Skin of body (tissue), 2 donors: Measurements from ENCODE around the gene RPL36. TPM values are rescaled to one million over a fixed set of nuclear protein-coding genes. Genes with fewer than 3 reads are reported as not detected.
"Not testable (repeated sequence)": the region's sequence is repeated elsewhere in the genome, so short reads cannot be mapped to it uniquely, and the experiment has no call there.

ENCODE experiments used
- DNase-seq: peaks from one replicate; lab custom pipeline; 2025; lab: John Stamatoyannopoulos, UW
- total RNA-seq: library from RNA; depleted of rRNA; stranded (reverse); fragments of >200 nt; gene quantifications from one replicate; pipeline ENCODE4 v1.2.3, GENCODE V29; 2014

RPL36 gene
- total RNA-seq, 1 donor from 2014 or later, result 331 TPM

DNA sequence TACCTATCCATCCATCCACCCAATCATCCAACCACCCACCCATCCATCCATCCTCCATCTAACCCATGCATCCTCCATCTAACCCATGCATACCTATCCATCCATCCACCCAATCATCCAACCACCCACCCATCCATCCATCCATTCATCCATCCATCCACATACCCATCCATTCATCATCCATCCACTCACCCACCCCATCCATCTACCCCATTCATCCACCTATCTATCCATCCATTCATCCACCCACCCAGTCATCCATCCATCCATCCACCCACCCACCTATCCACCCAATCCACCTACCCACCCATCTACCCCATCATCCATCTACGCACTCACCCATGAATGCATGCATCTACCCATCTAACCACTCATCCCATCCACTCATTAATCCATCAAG, 16.3 kb upstream of the RPL36 start:
- no peak for DNase-seq

DNA sequence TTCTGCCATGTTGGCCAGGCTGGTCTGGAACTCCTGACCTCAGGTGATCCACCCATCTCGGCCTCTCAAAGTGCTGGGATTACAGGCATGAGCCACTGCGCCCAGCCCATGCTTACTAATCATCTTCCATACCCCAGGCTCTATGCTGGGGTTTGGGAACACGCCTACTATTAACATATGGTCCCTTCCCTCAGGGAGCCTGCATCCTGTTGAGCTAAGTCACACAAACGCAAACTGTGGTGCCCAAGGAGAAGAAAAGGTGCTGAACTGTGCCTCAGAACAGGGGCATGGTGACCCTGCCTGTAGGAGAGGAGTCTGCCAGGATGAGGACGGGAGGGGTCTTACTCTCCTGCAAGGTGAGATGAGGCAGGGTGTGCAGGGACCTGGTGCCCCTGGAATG, 15.4 kb upstream of the RPL36 start:
- no peak for DNase-seq

DNA sequence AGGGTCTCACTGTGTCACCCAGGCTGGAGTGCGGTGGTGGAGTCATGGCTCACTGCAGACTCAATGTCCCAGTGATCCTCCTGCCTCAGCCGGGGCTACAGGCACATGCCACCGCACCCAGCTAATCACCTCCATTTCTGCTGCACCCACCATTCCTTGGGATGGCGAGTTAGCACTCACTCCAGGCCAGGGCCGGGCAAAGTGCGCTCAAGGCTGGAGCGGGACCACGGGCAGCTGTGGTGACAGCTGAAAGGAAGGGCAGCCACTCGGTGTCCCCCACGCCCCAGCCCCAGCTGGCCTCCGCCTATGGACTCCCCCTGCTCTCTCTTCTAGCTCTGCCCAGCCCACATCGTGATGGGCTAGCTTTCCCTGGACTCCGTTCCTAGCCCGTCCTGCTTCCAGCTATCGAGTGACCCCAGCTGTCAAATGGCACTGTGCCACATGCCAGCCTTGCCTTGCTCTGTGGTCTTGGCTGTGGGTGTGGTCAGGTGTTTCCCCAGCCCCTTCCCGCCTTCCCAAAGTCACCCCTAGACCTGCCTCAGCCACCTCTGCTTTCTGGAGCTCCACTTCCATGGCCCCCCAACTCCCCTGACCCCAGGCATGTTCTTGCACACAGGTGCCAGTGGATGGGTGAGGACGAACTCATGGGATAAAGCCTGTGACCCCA, 13.9 kb upstream of the RPL36 start:
- peak; percentile 15 for DNase-seq

DNA sequence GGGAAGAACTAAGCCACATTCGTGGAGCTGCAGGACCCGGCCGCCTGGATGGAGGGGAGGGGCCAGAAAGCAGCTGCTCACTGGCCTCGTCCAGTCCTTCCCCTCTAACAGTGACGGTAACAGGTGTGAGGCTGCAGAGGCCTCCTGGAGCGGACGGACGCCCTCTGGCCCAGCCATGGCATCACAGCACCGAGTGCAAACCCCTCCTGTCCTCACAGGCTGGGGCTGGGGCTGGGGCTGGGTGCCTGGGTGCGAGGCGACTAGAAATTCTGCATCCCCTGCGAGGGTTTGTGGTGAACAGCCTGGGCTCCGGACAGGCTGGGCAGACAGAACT, 13.4 kb upstream of the RPL36 start:
- no peak for DNase-seq

DNA sequence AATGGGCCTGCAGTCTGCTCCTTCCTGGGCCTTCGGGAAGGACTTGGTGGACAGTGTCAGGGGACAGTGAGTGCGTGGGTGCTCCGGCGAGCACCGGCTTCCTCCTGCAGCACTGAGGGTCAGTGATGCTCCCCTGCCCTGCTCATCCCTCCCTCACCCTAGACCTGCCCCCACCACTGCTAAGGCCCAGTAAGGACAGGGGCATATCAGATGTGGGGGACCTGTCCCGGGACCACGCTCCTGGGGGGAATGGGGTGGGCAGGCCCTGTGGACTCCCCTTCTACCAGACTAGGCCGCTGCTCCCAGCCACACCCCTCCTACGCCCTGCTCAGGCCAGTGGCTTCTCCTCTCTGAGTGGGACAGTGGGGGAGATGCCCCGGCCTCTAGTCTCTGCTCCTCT, 13.0 kb upstream of the RPL36 start:
- no peak for DNase-seq

DNA sequence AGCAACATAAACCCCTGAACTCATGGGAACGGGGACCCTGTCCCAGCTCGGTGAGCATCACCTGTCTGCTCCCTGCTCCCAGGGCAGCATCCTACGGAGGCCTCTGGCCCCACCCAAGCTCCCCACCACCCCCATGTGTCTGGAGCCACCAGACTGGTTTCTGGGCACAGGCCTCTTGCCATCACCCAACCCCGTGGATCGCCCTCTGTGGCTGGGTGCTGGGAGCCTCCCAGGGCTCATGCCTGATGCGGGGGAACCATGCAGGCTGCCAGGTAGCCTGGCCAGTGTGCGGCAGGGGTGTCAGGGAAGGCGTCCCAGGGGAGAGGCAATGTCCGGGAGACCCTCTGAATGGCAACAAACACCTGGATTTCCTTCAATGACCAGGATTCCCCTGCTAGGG, 12.5 kb upstream of the RPL36 start:
- DNase-seq, result no peak

DNA sequence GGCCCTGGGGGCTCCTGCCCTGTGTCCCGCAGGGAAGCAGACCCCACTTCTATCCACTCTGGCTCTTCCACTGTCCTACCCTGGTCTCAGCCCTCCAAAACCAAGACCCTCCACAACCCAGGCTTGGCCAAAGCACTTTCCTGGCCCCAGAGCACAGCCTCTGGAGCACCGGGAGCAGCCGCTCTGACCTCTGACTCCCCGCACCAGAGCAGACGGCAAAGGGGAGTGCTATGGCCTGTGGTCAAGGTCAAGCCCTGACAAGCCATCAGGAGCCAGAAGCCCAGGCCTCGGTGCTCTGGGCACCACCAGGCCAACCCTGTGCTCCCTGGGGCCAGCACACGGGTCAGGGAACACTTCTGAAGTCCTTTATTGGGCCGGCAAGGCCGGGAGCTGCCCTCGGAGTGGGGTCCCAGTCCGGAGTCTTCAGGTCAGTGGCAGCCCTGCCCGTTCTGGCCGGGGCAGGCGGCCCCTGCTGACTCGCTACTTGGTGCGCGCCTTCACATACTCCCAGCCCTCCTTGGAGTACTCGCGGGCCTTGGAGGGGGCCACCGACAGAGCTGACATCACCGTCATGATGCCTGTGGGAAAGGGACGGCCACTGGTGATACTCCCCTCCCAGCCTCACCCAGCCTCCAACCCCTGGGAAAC, 11.9 kb upstream of the RPL36 start:
- no peak for DNase-seq

DNA sequence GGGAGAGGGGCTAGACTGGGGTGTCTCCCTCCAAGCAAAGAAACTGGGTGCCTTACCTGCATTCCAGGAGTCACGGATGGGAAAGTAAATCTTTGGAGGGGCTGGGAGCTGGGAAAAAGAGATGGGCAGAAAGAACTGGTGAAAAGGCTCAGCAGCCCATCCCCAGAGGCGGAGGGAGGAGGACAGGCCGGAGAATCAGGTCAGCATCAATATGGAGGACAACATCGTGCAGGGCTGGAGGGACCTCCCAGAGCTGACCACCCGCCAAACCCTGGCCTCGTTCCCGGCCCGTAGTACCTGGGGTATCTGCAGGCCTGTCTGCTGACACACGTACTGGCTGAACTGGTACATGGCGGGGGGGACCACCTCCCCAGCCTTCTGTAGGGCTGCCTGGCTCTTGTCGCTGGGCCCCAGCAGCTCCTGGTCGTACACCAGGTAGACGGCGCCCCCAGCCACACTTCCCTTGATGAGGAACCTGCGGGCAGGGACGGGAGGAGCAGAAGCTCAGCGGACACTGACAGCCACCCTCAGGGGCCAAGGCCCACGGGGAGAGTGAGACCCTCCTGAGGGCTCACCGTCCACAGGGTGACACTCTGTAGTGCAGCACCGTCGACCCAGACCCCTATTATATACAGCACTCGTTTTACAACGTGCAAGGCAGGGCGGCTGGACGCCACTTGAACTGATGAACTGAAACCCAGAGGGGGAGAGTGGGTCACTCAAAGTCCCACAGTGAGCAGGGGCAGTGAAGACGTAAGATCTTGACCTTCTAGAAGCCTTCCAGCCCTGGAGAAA, 10.6 kb upstream of the RPL36 start:
- no peak for DNase-seq

DNA sequence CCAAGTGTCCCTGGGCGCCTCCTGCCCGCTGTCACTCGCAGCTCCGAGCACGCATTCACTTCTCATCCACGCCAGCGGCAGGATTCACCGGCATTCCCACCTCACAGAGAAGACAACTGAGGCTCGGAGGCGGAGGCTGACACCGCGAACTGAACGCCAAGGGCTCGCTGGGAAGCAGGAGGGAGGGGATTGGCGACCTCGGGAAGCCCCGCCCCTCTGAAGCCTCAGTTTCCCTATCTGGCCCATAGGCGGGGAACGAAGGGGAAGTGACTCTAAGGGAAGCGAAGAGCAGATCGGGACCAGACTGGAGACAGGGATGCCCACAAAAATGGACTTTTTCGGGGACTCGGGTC, 10.0 kb upstream of the RPL36 start:
- no peak for DNase-seq

DNA sequence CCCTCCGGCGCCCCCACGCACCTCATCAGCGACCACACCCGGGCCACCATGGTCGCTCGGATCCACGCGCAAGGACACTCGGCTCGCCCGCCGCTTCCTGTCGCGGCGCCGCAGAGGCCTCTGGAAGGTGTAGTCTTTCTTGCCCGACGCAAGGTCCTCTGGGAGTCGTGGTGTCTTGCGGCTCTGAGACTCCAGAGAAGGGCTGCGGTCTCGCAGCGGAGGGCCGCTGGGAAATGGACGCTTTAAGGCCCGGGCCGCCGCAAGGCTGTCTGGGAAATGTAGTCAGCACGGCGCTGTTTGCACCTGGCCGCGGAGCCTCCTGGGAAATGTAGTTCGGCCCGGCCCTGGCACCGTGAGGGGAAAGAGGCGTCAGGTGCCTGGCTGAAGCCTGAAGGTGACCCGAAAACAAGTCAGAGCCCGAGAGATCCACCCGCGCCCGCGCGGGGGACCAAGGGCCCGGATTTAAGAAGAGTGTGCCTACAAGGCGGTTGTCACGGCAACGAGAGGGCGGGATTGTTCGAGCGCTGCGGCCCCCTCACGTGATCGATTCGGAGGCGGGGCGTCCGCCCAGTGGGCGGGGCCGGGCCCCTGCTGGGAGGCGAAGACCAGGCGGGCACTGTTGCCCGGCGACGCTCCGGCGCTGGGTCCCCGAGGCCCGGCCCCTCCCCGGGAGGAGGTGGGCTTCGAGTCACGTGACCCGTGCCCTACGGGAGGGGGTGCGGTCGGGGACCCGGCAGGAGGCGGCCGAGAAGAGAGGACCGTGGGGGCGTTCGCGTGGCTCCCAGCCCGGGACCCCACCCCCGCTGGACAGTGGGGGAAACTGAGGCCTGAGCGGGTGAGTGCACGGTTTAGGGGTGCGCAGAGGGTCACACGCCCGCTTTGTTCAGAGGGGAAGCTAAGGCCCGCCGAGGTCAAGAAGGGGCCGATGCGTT, 9.4 kb upstream of the RPL36 start, which contains the start of the genes HSD11B1L and MICOS13:
Gene HSD11B1L, plus strand, starts transcription at position 591 of the 932 bp plus-strand sequence. CDS start 3,806 bp downstream, outside the sequence.
Gene MICOS13, minus strand, starts transcription at position 80 of the 932 bp plus-strand sequence. Its CDS starts 30 bp downstream, at position 50.
- peak; percentile 98 for DNase-seq

DNA sequence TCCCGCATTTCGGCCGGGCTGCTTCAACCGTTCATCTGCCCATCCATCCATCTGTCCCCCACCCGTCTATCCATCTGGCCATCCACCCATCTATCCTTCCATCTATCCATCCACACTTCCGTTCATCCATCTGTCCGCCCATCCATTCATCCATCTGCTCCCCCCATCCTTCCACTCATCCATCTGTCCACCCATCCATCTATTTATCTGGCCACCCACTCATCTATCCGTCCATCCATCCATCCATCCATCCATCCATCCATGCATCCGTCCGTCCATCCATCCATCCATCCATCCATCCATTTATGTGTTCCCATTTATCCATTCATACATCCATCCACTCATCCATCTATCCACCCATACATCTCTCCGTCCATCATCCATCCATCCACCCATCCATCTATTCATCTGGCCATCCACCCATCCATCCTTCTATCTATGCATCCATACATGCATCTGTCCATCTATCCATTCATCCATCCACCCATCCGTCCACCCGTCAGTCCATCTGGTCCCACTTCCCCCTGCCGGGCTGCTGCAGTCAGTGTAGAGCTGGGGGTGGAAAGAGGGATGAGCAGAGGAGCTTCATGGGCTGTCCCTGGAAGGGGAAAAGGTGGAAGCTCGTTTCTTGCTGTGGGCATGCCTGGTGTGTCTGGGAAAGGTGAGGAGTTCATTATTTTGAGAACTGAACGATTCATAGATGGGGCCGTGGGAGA, 8.5 kb upstream of the RPL36 start:
- DNase-seq, result no peak

DNA sequence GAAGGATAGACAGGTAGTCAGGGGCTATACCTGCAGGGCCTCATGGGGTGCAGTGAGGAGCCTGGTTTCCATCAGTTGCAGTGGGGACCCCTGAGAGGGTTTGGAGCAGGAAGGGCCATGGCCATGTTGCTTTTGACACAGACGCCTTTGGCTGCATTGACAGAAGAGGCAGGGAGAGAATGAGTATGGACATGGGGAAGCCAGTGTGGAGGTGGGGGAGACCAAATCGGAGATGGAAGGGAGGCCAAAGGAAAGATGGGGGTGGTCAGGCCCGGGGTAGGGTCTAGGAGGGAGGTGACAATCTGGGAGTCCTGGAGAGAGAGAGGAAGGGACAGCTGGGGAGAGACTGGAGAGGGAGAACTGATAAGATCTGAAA, 8.0 kb upstream of the RPL36 start:
- no peak for DNase-seq

DNA sequence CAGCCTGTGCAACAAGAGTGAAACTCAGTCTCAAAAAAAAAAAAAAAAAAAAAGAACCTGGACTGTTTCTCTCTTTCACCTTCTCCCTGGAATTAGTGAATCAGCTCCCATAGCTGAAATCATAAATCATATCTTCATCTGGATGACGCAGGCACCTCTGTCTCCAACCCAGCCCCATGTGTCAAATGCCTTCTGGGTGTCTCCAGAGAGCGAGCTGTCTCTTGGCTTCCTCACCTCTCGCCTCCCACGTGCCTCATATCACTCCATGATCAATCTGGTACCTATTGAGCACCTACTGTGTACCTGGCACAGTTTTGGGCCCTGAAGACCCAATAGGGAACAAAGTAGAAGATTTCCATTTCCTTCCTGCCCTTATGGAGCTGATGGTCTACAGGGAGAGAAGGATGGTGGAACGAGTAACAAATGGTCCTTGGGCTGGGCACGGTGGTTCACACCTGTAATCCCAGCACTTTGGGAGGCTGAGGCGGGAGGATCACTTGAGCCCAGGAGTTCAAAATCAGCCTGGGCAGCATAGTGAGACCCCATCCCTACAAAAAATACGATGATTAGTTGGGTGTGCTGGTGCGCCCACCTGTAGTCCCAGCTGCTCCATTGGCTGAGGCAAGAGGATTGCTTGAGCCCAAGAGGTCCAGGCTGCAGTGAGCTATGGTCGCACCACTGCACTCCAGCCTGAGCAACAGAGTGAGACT, 6.8 kb upstream of the RPL36 start:
- DNase-seq, result no peak

DNA sequence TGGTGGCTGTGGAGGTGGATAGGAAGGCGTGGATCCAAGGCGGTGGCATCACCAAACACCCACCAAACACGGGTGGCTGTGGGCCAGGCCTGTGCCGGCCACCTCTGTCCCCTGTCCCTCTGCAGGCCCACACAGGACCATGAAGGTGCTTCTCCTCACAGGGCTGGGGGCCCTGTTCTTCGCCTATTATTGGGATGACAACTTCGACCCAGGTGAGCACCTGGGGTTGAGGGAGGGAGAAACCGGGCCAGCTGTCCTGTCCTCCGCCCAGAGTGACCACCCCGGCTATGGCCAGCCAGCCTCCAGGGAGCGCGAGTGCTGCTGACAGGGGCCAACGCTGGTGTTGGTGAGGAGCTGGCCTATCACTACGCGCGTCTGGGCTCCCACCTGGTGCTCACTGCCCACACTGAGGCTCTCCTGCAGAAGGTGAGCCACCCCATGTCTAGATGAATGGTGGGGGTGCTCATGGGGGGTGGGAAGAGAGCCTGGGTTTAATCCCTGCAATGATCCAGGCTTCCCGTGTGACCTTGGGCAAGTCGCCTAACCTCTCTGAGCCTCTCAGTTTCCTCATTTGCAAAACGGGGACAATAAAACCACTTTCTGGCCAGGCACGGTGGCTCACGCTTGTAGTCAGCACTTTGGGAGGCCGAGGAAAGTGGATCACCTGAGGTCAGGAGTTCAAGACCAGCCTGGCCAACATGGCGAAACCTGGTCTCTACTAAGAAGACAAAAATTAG, 5.2 kb upstream of the RPL36 start:
- DNase-seq, result no peak

DNA sequence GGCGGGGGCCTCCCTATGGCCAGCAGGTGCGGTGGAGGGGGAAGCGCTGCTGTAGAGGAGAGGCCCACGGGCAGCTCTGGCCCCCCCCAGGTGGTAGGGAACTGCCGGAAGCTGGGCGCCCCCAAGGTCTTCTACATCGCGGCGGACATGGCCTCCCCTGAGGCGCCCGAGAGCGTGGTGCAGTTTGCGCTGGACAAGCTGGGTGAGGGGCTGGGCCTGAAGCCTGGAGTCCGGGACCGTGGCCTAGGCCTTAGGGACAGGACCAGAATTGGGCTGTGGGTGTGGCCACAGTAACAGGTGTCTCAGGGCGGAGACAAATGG, 3.8 kb upstream of the RPL36 start:
- DNase-seq, result no peak

DNA sequence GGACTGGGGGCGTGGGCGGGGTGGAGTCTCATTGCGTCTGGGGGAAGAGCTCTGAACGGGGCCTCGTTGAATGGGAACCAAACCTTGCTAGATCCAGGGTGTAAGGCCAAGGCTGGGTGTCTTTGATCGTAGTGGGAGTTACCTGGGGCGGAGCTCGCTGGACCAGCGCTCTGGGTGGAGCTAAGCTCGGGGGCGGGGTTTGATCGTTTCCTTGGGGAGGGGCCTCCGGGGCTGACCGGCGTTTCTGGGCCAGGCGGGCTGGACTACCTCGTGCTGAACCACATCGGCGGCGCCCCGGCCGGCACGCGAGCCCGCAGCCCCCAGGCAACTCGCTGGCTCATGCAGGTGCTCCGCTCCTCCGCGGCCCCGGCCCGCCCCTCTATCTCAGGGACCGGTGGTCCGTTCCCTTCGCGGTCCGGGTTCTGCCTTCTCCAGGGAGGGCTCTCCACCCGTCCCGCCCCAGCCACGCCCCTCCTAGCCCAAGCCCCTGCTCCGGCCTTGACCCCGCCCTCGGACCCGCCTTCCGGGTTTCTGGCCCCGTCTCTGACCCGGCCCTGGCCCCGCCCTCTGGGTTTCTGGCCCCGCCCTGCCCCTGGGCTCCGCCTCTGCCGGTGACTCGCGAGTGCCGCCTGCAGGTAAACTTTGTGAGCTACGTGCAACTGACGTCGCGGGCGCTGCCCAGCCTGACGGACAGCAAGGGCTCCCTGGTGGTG, 3.3 kb upstream of the RPL36 start:
- DNase-seq, result peak; percentile 84

DNA sequence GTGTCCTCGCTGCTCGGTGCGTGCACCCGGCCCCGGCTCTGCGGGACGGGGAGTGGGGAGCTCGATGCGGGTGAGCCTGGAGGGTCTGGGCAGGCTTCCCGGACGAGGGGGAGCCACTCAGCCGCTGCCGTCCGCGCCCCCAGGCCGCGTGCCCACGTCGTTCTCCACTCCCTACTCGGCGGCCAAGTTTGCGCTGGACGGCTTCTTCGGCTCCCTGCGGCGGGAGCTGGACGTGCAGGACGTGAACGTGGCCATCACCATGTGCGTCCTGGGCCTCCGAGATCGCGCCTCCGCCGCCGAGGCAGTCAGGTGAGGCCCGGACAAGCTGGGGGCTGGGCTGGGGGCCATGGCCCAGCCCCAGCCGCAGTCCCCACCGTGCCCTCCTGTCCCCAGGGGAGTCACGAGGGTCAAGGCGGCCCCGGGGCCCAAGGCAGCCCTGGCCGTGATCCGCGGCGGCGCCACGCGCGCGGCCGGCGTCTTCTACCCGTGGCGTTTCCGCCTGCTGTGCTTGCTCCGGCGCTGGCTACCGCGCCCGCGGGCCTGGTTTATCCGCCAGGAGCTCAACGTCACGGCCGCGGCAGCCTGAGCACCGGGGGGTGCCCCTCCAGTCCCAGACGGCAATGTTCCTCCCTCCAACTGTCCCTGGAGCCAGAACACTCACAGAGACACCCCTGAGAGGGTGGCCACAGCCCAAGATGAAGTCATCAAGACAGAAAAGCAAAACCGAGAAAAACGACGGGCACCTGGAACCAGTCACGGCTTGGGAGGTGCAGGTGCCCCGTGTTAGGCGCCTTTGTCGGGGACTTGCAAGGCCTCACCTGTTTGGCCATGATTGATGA, 2.5 kb upstream of the RPL36 start:
- DNase-seq, result no peak

DNA sequence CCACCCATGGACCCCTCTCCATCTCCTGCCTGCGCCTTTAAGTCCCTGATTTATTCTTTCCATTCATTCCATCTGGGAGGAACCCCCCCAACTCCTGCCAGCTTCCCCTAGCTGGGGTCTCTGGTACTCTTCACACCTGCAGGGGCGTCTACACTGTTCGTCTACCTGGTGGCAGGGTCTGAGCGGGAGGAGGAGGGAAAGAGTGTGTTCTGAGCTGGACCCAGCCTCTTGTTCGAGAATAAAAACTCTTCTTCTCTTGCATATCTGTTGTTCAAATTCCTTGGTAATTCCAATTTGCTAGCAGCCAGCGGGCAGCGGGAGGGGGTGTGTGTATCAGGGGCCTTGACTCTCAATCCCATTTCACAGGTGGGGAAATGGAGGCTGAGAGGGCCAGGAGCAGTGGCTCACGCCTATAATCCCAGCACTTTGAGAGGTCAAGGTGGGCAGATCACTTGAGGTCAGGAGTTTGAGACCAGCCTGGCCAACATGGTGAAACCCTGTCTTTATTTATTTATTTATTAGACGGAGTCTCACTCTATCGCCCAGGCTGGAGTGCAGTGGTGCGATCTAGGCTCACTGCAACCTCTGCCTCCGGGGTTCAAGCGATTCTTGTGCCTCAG, 1.7 kb upstream of the RPL36 start:
- not testable (repeated sequence) for DNase-seq
